GM12874 (cell line): Measurements from ENCODE around the gene VASH2.

ENCODE experiments used
- CTCF ChIP-seq: IDR thresholded peaks from 2 replicates; pipeline ENCODE4 v1.5.1; 2011; ENCODE audit warnings: low read depth, mild to moderate bottlenecking, control low read depth, low read length, moderate library complexity; ENCODE audit not compliant: insufficient read depth

Gene VASH2

GRCh38 chr1:212973899-212974298, 23.6 kb downstream of the VASH2 start:
- TF ChIP-seq CTCF: no peak

- TF ChIP-seq CTCF: no peak
Observed at GRCh38 chr1:212974711-212975110, 24.4 kb downstream of the VASH2 start.

GRCh38 chr1:212975111-212975918, 25.0 kb downstream of the VASH2 start:
- TF ChIP-seq CTCF: no peak

- TF ChIP-seq CTCF: no peak
Observed at GRCh38 chr1:212976586-212976985, 26.2 kb downstream of the VASH2 start.

GRCh38 chr1:212977781-212978645, 27.7 kb downstream of the VASH2 start:
- TF ChIP-seq CTCF: no peak

GRCh38 chr1:212979340-212980122, 29.2 kb downstream of the VASH2 start:
- no peak for TF ChIP-seq CTCF
